GM12875 (cell line): ENCODE data around the gene CPLX3.

Source experiments
- H3K4me3 ChIP-seq: one replicate; pipeline ENCODE4 v1.5.1; 2011; ENCODE audit warnings: low read depth, low read length, control low read depth
- CTCF ChIP-seq: IDR thresholded peaks from 2 replicates; pipeline ENCODE4 v1.5.1; 2011; ENCODE audit warnings: low read depth, mild to moderate bottlenecking, control low read depth, inconsistent platforms, low read length, moderate library complexity, borderline replicate concordance; ENCODE audit not compliant: insufficient read depth

CPLX3 gene

GRCh38 chr15:74808078-74808839 lies 18.2 kb upstream of the CPLX3 start:
- H3K4me3 ChIP-seq, result no peak overlapping the region
- no peak for TF ChIP-seq CTCF

GRCh38 chr15:74808840-74809229 lies 17.6 kb upstream of the CPLX3 start:
- no peak; the same call in 1 of the 2 replicates for TF ChIP-seq CTCF
- no peak overlapping the region for H3K4me3 ChIP-seq

DNA sequence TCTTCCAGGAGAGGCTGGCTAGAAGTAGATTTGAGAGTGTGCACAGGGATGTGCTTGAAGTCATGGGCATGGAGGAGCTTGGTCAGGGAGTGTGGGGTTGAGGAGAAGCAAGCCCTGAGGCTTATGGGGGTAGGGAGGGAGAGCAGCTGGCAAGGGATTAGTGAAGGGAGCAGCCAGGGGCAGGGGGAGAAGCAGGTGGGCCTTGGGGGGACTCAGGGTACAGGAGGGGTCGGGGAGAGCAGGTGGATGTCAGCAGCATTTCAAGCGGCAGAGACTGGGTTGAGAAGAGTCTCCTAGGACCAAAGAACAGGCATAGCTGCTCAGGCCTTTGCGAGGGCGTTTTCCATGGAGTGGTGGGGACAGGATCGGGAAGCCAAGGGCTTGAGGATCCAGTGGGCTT lies 17.2 kb upstream of the CPLX3 start:
- no peak for TF ChIP-seq CTCF
- no peak overlapping the region for H3K4me3 ChIP-seq

DNA sequence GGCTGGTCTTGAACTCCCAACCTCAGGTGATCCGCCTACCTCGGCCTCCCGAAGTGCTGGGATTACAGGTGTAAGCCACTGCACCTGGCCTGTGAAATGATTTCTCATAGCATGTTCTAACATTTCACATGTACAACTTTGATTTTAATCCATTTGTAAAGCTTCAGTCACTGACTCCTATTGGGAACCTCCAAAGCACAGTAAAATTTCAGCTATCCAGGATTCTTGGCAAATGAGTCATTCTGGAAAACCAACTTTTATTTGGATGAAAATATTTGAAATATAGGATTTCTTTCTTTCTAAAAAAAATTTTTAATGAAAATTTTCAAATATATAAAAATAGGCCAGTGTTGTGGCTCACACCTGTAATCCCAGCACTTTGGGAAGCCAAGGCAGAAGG lies 16.5 kb upstream of the CPLX3 start:
- no peak overlapping the region for H3K4me3 ChIP-seq
- TF ChIP-seq CTCF, result no peak

DNA sequence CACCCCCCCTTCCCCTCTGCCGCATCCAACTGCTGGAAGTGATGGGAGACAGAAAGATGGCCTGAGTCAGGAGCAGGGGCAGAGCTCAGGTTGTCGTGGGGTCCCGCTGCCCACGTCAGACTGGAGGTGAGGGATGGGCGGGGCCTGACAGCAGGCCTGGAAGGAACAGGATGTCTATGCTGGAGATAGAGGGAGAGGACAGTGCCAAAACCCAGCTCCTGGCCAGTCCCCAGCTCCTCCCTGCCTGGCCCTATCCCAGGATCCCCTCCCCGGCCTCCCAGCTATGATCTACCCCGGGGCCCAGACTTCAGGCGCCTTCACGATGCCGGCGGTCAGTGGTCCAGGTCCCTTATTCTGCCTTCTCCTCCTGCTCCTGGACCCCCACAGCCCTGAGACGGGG lies 13.9 kb upstream of the CPLX3 start, which contains the start of gene LMAN1L:
Gene LMAN1L, plus strand, starts transcription at position 303 of the 400 bp plus-strand sequence. Its CDS starts 20 bp downstream, at position 323.
- H3K4me3 ChIP-seq, result no peak within 1 kb of the TSS
- TF ChIP-seq CTCF, result no peak

DNA sequence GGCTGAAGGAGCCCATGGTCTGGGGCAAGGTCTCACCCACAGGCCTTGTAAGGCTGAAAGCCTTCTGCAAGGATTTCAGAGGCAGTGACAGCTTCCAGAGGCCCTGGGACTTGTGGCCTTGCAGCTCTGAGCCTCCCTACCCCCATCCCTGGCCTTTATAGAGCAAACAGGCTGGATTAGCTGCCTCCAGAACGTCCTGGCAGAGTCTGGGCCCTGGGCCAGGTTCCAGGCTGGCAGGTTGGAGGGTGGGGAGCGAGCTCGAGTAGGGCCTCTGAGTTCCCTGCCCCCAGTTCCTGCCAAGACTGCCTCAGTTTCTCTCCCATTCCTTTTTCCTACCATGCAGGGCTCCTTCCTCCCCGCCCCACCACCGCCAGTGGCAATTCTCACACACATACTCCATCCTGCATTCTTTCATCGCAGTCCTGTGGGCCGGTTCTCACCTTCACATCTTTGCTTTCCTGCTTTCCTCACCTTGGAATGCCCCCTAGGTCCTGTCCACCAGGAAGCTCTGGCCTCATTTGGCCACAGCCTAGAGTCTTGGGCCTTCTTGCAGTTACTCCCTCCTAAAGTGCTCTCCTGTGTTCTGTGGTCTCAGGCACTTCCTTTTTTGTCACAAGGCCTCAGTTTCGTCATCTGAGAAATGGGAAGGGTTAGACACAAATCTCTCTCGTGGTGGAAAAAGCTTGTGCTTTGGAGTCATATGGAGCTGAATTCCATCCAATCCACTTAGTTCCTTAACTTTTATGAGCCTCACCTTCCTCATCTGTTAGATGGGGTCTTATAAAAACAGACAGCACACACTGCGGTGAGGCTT lies 11.1 kb upstream of the CPLX3 start:
- H3K4me3 ChIP-seq, result no peak overlapping the region
- no peak for TF ChIP-seq CTCF
